Loucy (cell line): ENCODE results near the gene NCBP2.

Experiments used
- H2AFZ ChIP-seq: fragments of 200-600 bp; sonication (generic); 2 replicates; pipeline ENCODE4 v1.6.0; 2016; ENCODE audit warnings: antibody characterized with exemption, mild to moderate bottlenecking, low read length, moderate library complexity
- H3F3A ChIP-seq: fragments of 200-600 bp; 2 replicates; pipeline ENCODE4 v1.6.0; 2016; ENCODE audit warnings: antibody characterized with exemption, low read depth, mild to moderate bottlenecking
- H3K27me3 ChIP-seq: fragments of 200-600 bp; sonication (generic); 2 replicates; pipeline ENCODE4 v1.6.1; 2014; ENCODE audit warnings: low read length, mild to moderate bottlenecking; ENCODE audit not compliant: insufficient read depth, poor library complexity, severe bottlenecking
- H3K36me3 ChIP-seq: fragments of 200-600 bp; sonication (generic); 2 replicates; pipeline ENCODE4 v1.6.1; 2016; ENCODE audit warnings: low read length; ENCODE audit not compliant: insufficient read depth
- H3K4me1 ChIP-seq: fragments of 200-600 bp; sonication (generic); 2 replicates; pipeline ENCODE4 v1.5.1; 2014; ENCODE audit warnings: low read length, mild to moderate bottlenecking; ENCODE audit not compliant: insufficient read depth, poor library complexity, severe bottlenecking
- H3K4me2 ChIP-seq: fragments of 200-600 bp; sonication (generic); 2 replicates; pipeline ENCODE4 v1.6.0; 2014; ENCODE audit warnings: antibody characterized with exemption, low read length, low read depth, mild to moderate bottlenecking; ENCODE audit not compliant: poor library complexity, severe bottlenecking
- H3K4me3 ChIP-seq: fragments of 200-600 bp; sonication (generic); 2 replicates; pipeline ENCODE4 v1.5.1; 2014; ENCODE audit warnings: low read length, mild to moderate bottlenecking, mixed read lengths; ENCODE audit not compliant: poor library complexity, severe bottlenecking
- H3K79me2 ChIP-seq: fragments of 200-600 bp; sonication (generic); 2 replicates; pipeline ENCODE4 v1.6.1; 2014; ENCODE audit warnings: low read length; ENCODE audit not compliant: insufficient read depth
- H3K9ac ChIP-seq: fragments of 200-600 bp; sonication (generic); 2 replicates; pipeline ENCODE4 v1.6.0; 2014; ENCODE audit warnings: mild to moderate bottlenecking, low read depth, low read length, moderate library complexity; ENCODE audit not compliant: poor library complexity, severe bottlenecking
- H3K9me2 ChIP-seq: fragments of 200-600 bp; sonication (generic); replicated peaks from 2 replicates; pipeline ENCODE4 v1.6.1; 2016; ENCODE audit warnings: low read depth, low read length, mixed read lengths
- H3K9me3 ChIP-seq: fragments of 200-600 bp; sonication (generic); 2 replicates; pipeline ENCODE4 v1.6.1; 2014; ENCODE audit warnings: mild to moderate bottlenecking, antibody characterized with exemption, low read length, low read depth; ENCODE audit not compliant: insufficient read depth
- H4K20me1 ChIP-seq: fragments of 200-600 bp; sonication (generic); 2 replicates; pipeline ENCODE4 v1.6.0; 2014; ENCODE audit warnings: antibody characterized with exemption, low read length, mild to moderate bottlenecking; ENCODE audit not compliant: insufficient read depth, poor library complexity, severe bottlenecking
- EZH2phosphoT487 ChIP-seq: fragments of 200-600 bp; IDR thresholded peaks from 2 replicates; pipeline ENCODE4 v1.6.1; 2018; ENCODE audit warnings: antibody characterized with exemption, mild to moderate bottlenecking, moderate library complexity, borderline replicate concordance
- TF ChIP-seq, protein P1 (sequence below): fragments of 200-600 bp; sonication (generic); conservative IDR thresholded peaks from 2 replicates; pipeline ENCODE4 v1.5.1; 2014; ENCODE audit warnings: mild to moderate bottlenecking, antibody characterized with exemption, low read length

Gene NCBP2

DNA sequence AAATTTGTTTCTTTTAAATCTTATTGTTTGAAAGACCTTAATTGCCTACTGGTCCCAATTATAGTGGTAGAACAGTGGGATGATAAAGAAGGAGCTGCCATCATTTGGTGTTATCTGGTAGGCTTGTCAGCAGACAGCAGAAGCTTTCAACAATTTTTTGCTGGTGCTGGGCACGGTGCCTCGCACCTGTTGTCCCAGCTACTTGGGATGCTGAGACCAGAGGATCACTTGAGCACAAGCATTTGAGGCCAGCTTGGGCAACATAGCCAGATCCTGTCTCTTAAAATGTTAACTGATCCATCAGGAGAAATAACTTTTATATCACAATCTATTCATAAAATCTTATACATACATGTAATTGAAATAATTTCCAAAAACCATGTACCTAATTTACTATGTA is 38.6 kb downstream of the NCBP2 start:
- Histone ChIP-seq H3K9me3 (no peaks in the 10 kb centered on the region), H3K79me2 (no peaks in the 10 kb centered on the region), H3K9me2 (no peaks in the 10 kb centered on the region), H2AFZ (no peak overlapping the region), H3K36me3 (peaks cover 72% of the 10 kb centered on the region; the same call in 1 of the 2 replicates), H3K9ac (no peak overlapping the region), H4K20me1 (no peaks in the 10 kb centered on the region), H3K4me3 (no peak overlapping the region), H3K27me3 (no peaks in the 10 kb centered on the region), H3F3A (no peaks in the 10 kb centered on the region), H3K4me2 (no peak overlapping the region), H3K4me1 (no peaks in the 10 kb centered on the region)
- TF ChIP-seq EZH2phosphoT487: no peak
- TF ChIP-seq, protein P1, sequence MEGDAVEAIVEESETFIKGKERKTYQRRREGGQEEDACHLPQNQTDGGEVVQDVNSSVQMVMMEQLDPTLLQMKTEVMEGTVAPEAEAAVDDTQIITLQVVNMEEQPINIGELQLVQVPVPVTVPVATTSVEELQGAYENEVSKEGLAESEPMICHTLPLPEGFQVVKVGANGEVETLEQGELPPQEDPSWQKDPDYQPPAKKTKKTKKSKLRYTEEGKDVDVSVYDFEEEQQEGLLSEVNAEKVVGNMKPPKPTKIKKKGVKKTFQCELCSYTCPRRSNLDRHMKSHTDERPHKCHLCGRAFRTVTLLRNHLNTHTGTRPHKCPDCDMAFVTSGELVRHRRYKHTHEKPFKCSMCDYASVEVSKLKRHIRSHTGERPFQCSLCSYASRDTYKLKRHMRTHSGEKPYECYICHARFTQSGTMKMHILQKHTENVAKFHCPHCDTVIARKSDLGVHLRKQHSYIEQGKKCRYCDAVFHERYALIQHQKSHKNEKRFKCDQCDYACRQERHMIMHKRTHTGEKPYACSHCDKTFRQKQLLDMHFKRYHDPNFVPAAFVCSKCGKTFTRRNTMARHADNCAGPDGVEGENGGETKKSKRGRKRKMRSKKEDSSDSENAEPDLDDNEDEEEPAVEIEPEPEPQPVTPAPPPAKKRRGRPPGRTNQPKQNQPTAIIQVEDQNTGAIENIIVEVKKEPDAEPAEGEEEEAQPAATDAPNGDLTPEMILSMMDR: no peak

DNA sequence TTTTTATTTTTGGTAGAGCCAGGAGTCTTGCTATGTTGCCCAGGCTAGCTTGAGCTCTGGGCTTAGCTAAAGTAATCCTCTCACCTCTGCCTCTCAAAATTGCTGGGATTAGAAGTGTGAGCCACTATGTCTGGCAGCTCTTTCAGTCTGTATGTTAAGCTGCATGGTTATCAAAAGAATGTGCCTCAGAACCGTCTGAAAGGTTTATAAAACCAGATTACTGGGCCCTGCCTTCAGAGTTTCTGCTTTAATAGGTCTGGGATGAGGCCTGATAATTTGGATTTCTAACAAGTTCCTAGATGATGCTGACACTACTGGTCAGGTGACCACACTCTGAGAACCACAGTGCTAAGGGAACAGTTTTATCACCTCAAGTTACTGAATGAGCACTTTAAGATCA is 40.0 kb downstream of the NCBP2 start:
- H3K36me3 ChIP-seq: peaks cover 72% of the 10 kb centered on the region; the same call in 1 of the 2 replicates
- H3K9me2 ChIP-seq: no peaks in the 10 kb centered on the region
- H3K27me3 ChIP-seq: no peaks in the 10 kb centered on the region
- peaks cover 2% of the 10 kb centered on the region for H4K20me1 ChIP-seq
- no peaks in the 10 kb centered on the region for H3F3A ChIP-seq
- no peak overlapping the region for H3K4me2 ChIP-seq
- no peaks in the 10 kb centered on the region for H3K4me1 ChIP-seq
- H3K9ac ChIP-seq: no peak overlapping the region
- TF ChIP-seq, protein P1: no peak
- no peak for TF ChIP-seq EZH2phosphoT487
- no peaks in the 10 kb centered on the region for H3K9me3 ChIP-seq
- peaks cover 4% of the 10 kb centered on the region; the same call in 1 of the 2 replicates for H3K79me2 ChIP-seq
- no peak overlapping the region for H3K4me3 ChIP-seq
- no peak overlapping the region for H2AFZ ChIP-seq

DNA sequence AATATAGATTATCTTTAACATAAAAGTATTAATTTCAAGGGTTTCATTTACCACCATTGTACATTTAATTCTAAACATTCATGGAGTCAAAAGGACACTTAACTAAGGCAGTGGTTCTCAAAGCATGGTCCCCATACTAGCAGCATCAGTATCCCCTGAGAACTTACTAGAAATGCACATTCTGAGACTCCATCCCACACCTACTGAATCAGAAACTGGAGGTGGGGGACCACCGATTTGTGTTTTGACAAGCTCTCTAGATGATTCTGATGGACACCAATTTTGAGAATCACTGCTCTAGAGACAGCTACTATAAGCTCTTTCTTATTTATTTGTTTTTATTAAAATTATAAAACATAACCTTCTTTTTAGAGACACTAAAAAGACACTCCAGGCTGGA is 40.6 kb downstream of the NCBP2 start:
- Histone ChIP-seq H3K4me2 (no peak overlapping the region), H4K20me1 (peaks cover 2% of the 10 kb centered on the region), H2AFZ (no peak overlapping the region), H3K9me3 (no peaks in the 10 kb centered on the region), H3K36me3 (peaks cover 67% of the 10 kb centered on the region; the same call in 1 of the 2 replicates), H3K4me3 (no peak overlapping the region), H3K4me1 (no peaks in the 10 kb centered on the region), H3K27me3 (no peaks in the 10 kb centered on the region), H3F3A (no peaks in the 10 kb centered on the region), H3K9me2 (no peaks in the 10 kb centered on the region), H3K9ac (no peak overlapping the region), H3K79me2 (peaks cover 8% of the 10 kb centered on the region)
- TF ChIP-seq EZH2phosphoT487: no peak

DNA sequence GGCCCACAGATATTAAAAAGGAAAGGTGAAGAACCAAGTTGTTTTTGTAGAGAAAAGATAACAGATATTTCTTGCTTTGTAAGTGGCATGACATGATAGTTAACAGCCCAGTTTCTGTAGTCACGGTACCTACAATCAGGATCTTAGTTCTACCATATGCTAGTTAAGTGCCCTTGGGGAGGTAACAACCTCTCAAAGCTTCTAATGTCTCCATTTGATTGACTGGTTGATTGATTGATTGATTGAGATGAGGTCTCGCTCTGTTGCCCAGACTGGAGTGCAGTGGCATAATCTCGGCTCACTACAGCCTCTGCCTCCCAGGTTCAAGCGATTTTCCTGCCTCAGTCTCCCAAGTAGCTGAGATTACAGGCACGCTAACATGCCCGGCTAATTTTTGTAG is 46.1 kb downstream of the NCBP2 start:
- Histone ChIP-seq H3K79me2 (peaks cover 46% of the 10 kb centered on the region), H3K27me3 (no peaks in the 10 kb centered on the region), H4K20me1 (peaks cover 6% of the 10 kb centered on the region)

More for the DNA sequence above, 46.1 kb downstream of the NCBP2 start:
- no peak overlapping the region for H3K9ac ChIP-seq
- H2AFZ ChIP-seq: no peak overlapping the region
- H3K9me3 ChIP-seq: no peaks in the 10 kb centered on the region
- no peaks in the 10 kb centered on the region for H3K9me2 ChIP-seq
- H3K4me3 ChIP-seq: no peak overlapping the region
- no peak overlapping the region for H3K4me2 ChIP-seq
- H3K4me1 ChIP-seq: no peaks in the 10 kb centered on the region
- TF ChIP-seq EZH2phosphoT487: no peak
- TF ChIP-seq, protein P1: no peak
- peaks cover 21% of the 10 kb centered on the region; the same call in 1 of the 2 replicates for H3K36me3 ChIP-seq
- no peaks in the 10 kb centered on the region; the same call in 1 of the 2 replicates for H3F3A ChIP-seq
